IPS-15b (cell line): ENCODE results near the gene CPNE8.

ENCODE experiments used
- H3K27me3 ChIP-seq: one replicate; pipeline ENCODE4 v1.6.1; 2013; ENCODE audit warnings: low read length; ENCODE audit not compliant: control insufficient read depth, insufficient read depth
- H3K36me3 ChIP-seq: one replicate; pipeline ENCODE4 v1.6.1; 2013; ENCODE audit warnings: low read length; ENCODE audit not compliant: control insufficient read depth, insufficient read depth
- H3K4me1 ChIP-seq: one replicate; pipeline ENCODE4 v1.6.1; 2013; ENCODE audit warnings: mild to moderate bottlenecking, low read length; ENCODE audit not compliant: control insufficient read depth, insufficient read depth
- H3K4me3 ChIP-seq: one replicate; pipeline ENCODE4 v1.5.1; 2013; ENCODE audit warnings: low read depth, low read length
- H3K9ac ChIP-seq: one replicate; pipeline ENCODE4 v1.6.1; 2013; ENCODE audit warnings: low read depth, mild to moderate bottlenecking, low read length
- H3K9me3 ChIP-seq: one replicate; pipeline ENCODE4 v1.6.1; 2013; ENCODE audit warnings: mild to moderate bottlenecking, low read length; ENCODE audit not compliant: control insufficient read depth, insufficient read depth

CPNE8 gene

GRCh38 chr12:38875586-38876228 is 29.7 kb downstream of the CPNE8 start:
- no peaks in the 10 kb centered on the region for H3K9me3 ChIP-seq

GRCh38 chr12:38872561-38872960 is 32.8 kb downstream of the CPNE8 start:
- H3K36me3 ChIP-seq = no peaks in the 10 kb centered on the region
- no peaks in the 10 kb centered on the region for H3K9me3 ChIP-seq
- no peak overlapping the region for H3K4me3 ChIP-seq
- H3K9ac ChIP-seq = no peak overlapping the region
- no peaks in the 10 kb centered on the region for H3K27me3 ChIP-seq
- no peaks in the 10 kb centered on the region for H3K4me1 ChIP-seq

More at GRCh38 chr12:38875586-38876228, 29.7 kb downstream of the CPNE8 start:
- no peaks in the 10 kb centered on the region for H3K36me3 ChIP-seq
- no peak overlapping the region for H3K4me3 ChIP-seq
- no peak overlapping the region for H3K9ac ChIP-seq
- peaks cover 5% of the 10 kb centered on the region for H3K4me1 ChIP-seq
- H3K27me3 ChIP-seq = no peaks in the 10 kb centered on the region

- no peaks in the 10 kb centered on the region for H3K27me3 ChIP-seq
- H3K36me3 ChIP-seq = no peaks in the 10 kb centered on the region
- no peaks in the 10 kb centered on the region for H3K9me3 ChIP-seq
- no peaks in the 10 kb centered on the region for H3K4me1 ChIP-seq
- no peak overlapping the region for H3K9ac ChIP-seq
- no peak overlapping the region for H3K4me3 ChIP-seq
Observed at GRCh38 chr12:38872156-38872555, 33.2 kb downstream of the CPNE8 start.

- no peak overlapping the region for H3K4me3 ChIP-seq
- H3K9ac ChIP-seq = no peak overlapping the region
- H3K27me3 ChIP-seq = no peaks in the 10 kb centered on the region
- no peaks in the 10 kb centered on the region for H3K9me3 ChIP-seq
- H3K4me1 ChIP-seq = no peaks in the 10 kb centered on the region
- no peaks in the 10 kb centered on the region for H3K36me3 ChIP-seq
Observed at GRCh38 chr12:38869036-38869435, 36.4 kb downstream of the CPNE8 start.

- Histone ChIP-seq H3K9ac (no peak overlapping the region), H3K4me3 (no peak overlapping the region), H3K27me3 (no peaks in the 10 kb centered on the region), H3K9me3 (no peaks in the 10 kb centered on the region), H3K36me3 (no peaks in the 10 kb centered on the region), H3K4me1 (no peaks in the 10 kb centered on the region)
Observed at GRCh38 chr12:38850461-38850860, 54.9 kb downstream of the CPNE8 start.

GRCh38 chr12:38847247-38847646 is 58.1 kb downstream of the CPNE8 start:
- Histone ChIP-seq H3K4me3 (no peak overlapping the region), H3K27me3 (no peaks in the 10 kb centered on the region), H3K36me3 (no peaks in the 10 kb centered on the region), H3K9ac (no peak overlapping the region), H3K9me3 (no peaks in the 10 kb centered on the region), H3K4me1 (no peaks in the 10 kb centered on the region)

- Histone ChIP-seq H3K36me3 (no peaks in the 10 kb centered on the region), H3K27me3 (no peaks in the 10 kb centered on the region), H3K4me1 (no peaks in the 10 kb centered on the region), H3K4me3 (no peak overlapping the region), H3K9ac (no peak overlapping the region), H3K9me3 (no peaks in the 10 kb centered on the region)
Observed at GRCh38 chr12:38844267-38844666, 61.1 kb downstream of the CPNE8 start.

- H3K9me3 ChIP-seq = no peaks in the 10 kb centered on the region
- no peak overlapping the region for H3K4me3 ChIP-seq
- H3K27me3 ChIP-seq = no peaks in the 10 kb centered on the region
- H3K9ac ChIP-seq = no peak overlapping the region
- no peaks in the 10 kb centered on the region for H3K4me1 ChIP-seq
- no peaks in the 10 kb centered on the region for H3K36me3 ChIP-seq
Observed at GRCh38 chr12:38838056-38838850, 67.1 kb downstream of the CPNE8 start.

- no peaks in the 10 kb centered on the region for H3K27me3 ChIP-seq
Observed at GRCh38 chr12:38831715-38832114, 73.7 kb downstream of the CPNE8 start.

GRCh38 chr12:38825006-38825405 is 80.4 kb downstream of the CPNE8 start:
- no peaks in the 10 kb centered on the region for H3K9me3 ChIP-seq
- H3K36me3 ChIP-seq = no peaks in the 10 kb centered on the region
- H3K4me3 ChIP-seq = no peak overlapping the region
- H3K4me1 ChIP-seq = no peaks in the 10 kb centered on the region
- H3K27me3 ChIP-seq = no peaks in the 10 kb centered on the region
- no peak overlapping the region for H3K9ac ChIP-seq

More at GRCh38 chr12:38831715-38832114, 73.7 kb downstream of the CPNE8 start:
- no peaks in the 10 kb centered on the region for H3K36me3 ChIP-seq
- H3K4me3 ChIP-seq = no peak overlapping the region
- H3K4me1 ChIP-seq = no peaks in the 10 kb centered on the region
- no peaks in the 10 kb centered on the region for H3K9me3 ChIP-seq
- no peak overlapping the region for H3K9ac ChIP-seq

GRCh38 chr12:38823738-38824137 is 81.7 kb downstream of the CPNE8 start:
- Histone ChIP-seq H3K36me3 (no peaks in the 10 kb centered on the region), H3K4me1 (no peaks in the 10 kb centered on the region), H3K9me3 (no peaks in the 10 kb centered on the region), H3K27me3 (no peaks in the 10 kb centered on the region), H3K4me3 (no peak overlapping the region), H3K9ac (no peak overlapping the region)

- no peaks in the 10 kb centered on the region for H3K27me3 ChIP-seq
- H3K9ac ChIP-seq = no peak overlapping the region
- H3K9me3 ChIP-seq = no peaks in the 10 kb centered on the region
- no peaks in the 10 kb centered on the region for H3K4me1 ChIP-seq
- no peak overlapping the region for H3K4me3 ChIP-seq
- no peaks in the 10 kb centered on the region for H3K36me3 ChIP-seq
Observed at GRCh38 chr12:38823314-38823713, 82.1 kb downstream of the CPNE8 start.
